Measurements from ENCODE around the gene RNU6-7.

- TF ChIP-seq CTCF (IDR thresholded peaks at IDR 0.05; ENCODE audit: low read depth, low read length) (no peak), EZH2phosphoT487 (IDR thresholded peaks at IDR 0.05; ENCODE audit: low read depth) (no peak)
Observed at GRCh38 chr14:32211068-32211404, 9.2 kb downstream of the RNU6-7 start.
